Parathyroid adenoma (tissue), 2 donors: ENCODE results near the gene KREMEN1.

Experiments used
- H2AFZ ChIP-seq: fragments of 300-600 bp; sonication (generic); one replicate; pipeline ENCODE4 v1.7.0; 2017; ENCODE audit warnings: antibody characterized with exemption, mild to moderate bottlenecking
- H3K27ac ChIP-seq: fragments of 300-600 bp; sonication (generic); one replicate; pipeline ENCODE4 v1.7.0; 2017
- H3K27me3 ChIP-seq: fragments of 300-600 bp; sonication (generic); one replicate; pipeline ENCODE4 v1.7.0; 2017; ENCODE audit warnings: low read length; ENCODE audit not compliant: control insufficient read depth, insufficient read depth
- H3K36me3 ChIP-seq: fragments of 300-600 bp; sonication (generic); one replicate; pipeline ENCODE4 v1.7.0; 2017; ENCODE audit warnings: low read length; ENCODE audit not compliant: control insufficient read depth, insufficient read depth
- H3K4me1 ChIP-seq: fragments of 300-600 bp; sonication (generic); one replicate; pipeline ENCODE4 v1.7.0; 2017; ENCODE audit warnings: control low read depth
- H3K4me2 ChIP-seq: fragments of 300-600 bp; sonication (generic); one replicate; pipeline ENCODE4 v1.7.0; 2017; ENCODE audit warnings: low read length
- H3K4me3 ChIP-seq: fragments of 300-600 bp; sonication (generic); one replicate; pipeline ENCODE4 v1.7.0; 2017; ENCODE audit warnings: low read depth, low read length
- H3K79me2 ChIP-seq: fragments of 300-600 bp; sonication (generic); one replicate; pipeline ENCODE4 v1.7.0; 2017; ENCODE audit warnings: control low read depth
- H3K9ac ChIP-seq: fragments of 300-600 bp; sonication (generic); one replicate; pipeline ENCODE4 v1.7.0; 2017; ENCODE audit warnings: mild to moderate bottlenecking
- H3K9me3 ChIP-seq: fragments of 300-600 bp; sonication (generic); one replicate; pipeline ENCODE4 v1.7.0; 2017; ENCODE audit warnings: low read length; ENCODE audit not compliant: control insufficient read depth
- CTCF ChIP-seq: fragments of 300-600 bp; sonication (generic); IDR thresholded peaks from one replicate; pipeline ENCODE4 v1.7.0; 2017; ENCODE audit warnings: antibody characterized with exemption, mild to moderate bottlenecking
- donor health status: primary hyperparathyroidism.

Gene KREMEN1

GRCh38 chr22:29071261-29072045, 1.4 kb upstream of the KREMEN1 start:
- no peak overlapping the region for H3K4me3 ChIP-seq
- no peak overlapping the region for H3K9ac ChIP-seq

GRCh38 chr22:29072193-29072978, 449 bp upstream of the KREMEN1 start:
- Histone ChIP-seq H3K79me2 (no peaks in the 10 kb centered on the region), H3K27ac (no peak overlapping the region), H2AFZ (peak overlapping the region; percentile 68), H3K4me2 (peak overlapping the region; percentile 31), H3K36me3 (no peaks in the 10 kb centered on the region), H3K9me3 (no peaks in the 10 kb centered on the region), H3K27me3 (no peaks in the 10 kb centered on the region), H3K4me1 (no peaks in the 10 kb centered on the region), H3K9ac (no peak overlapping the region), H3K4me3 (peak overlapping the region; percentile 4)
- TF ChIP-seq CTCF: no peak

More at GRCh38 chr22:29071261-29072045, 1.4 kb upstream of the KREMEN1 start:
- H3K4me2 ChIP-seq: peak overlapping the region; percentile 7
- no peaks in the 10 kb centered on the region for H3K9me3 ChIP-seq
- H3K27me3 ChIP-seq: no peaks in the 10 kb centered on the region
- H3K4me1 ChIP-seq: no peaks in the 10 kb centered on the region
- no peak for TF ChIP-seq CTCF
- H2AFZ ChIP-seq: peak overlapping the region; percentile 46
- no peaks in the 10 kb centered on the region for H3K36me3 ChIP-seq
- no peak overlapping the region for H3K27ac ChIP-seq
- no peaks in the 10 kb centered on the region for H3K79me2 ChIP-seq

GRCh38 chr22:29073618-29074275, 912 bp downstream of the KREMEN1 start:
- H2AFZ ChIP-seq: peak overlapping the region; percentile 81
- H3K4me1 ChIP-seq: no peaks in the 10 kb centered on the region
- H3K4me3 ChIP-seq: peak overlapping the region; percentile 73
- H3K36me3 ChIP-seq: no peaks in the 10 kb centered on the region
- no peaks in the 10 kb centered on the region for H3K27me3 ChIP-seq
- no peaks in the 10 kb centered on the region for H3K9me3 ChIP-seq
- H3K9ac ChIP-seq: no peak overlapping the region
- H3K79me2 ChIP-seq: no peaks in the 10 kb centered on the region
- no peak for TF ChIP-seq CTCF
- peak overlapping the region; percentile 82 for H3K4me2 ChIP-seq
- H3K27ac ChIP-seq: peak overlapping the region; percentile 57

- Histone ChIP-seq H3K4me1 (no peaks in the 10 kb centered on the region), H3K27me3 (no peaks in the 10 kb centered on the region), H3K79me2 (no peaks in the 10 kb centered on the region), H3K27ac (peak overlapping the region; percentile 57), H3K36me3 (no peaks in the 10 kb centered on the region), H3K9ac (no peak overlapping the region), H3K4me3 (peak overlapping the region; percentile 73), H2AFZ (peak overlapping the region; percentile 81), H3K4me2 (peak overlapping the region; percentile 82), H3K9me3 (no peaks in the 10 kb centered on the region)
- TF ChIP-seq CTCF: no peak
These were observed 1.5 kb downstream of the KREMEN1 start for GRCh38 chr22:29074276-29074772.
